ENCODE data around the gene CEP104.

- TF ChIP-seq POLR2A (IDR thresholded peaks at IDR 0.05; ENCODE audit: low read length) (no peak), JUN (IDR thresholded peaks at IDR 0.05) (no peak), CTCF (IDR thresholded peaks at IDR 0.05) (no peak), EP300 (IDR thresholded peaks at IDR 0.05) (no peak), NR3C1 (IDR thresholded peaks at IDR 0.05) (no peak), REST (IDR thresholded peaks at IDR 0.05) (no peak), RNF2 (IDR thresholded peaks at IDR 0.05; ENCODE audit: borderline replicate concordance, low read depth) (no peak), CHD2 (IDR thresholded peaks at IDR 0.05; ENCODE audit: low read length, partially characterized antibody) (no peak), FOSL2 (IDR thresholded peaks at IDR 0.05) (no peak), FOSL2 (CRISPR knock-in tag; IDR thresholded peaks at IDR 0.05) (no peak), RCOR1 (IDR thresholded peaks at IDR 0.05; ENCODE audit: low read depth, low read length) (no peak), HOXB13 (CRISPR knock-in tag; IDR thresholded peaks at IDR 0.05; ENCODE audit: low read depth) (no peak), RARB (CRISPR knock-in tag; IDR thresholded peaks at IDR 0.05) (no peak), JUNB (IDR thresholded peaks at IDR 0.05) (no peak)
- TF ChIP-seq, protein P1, sequence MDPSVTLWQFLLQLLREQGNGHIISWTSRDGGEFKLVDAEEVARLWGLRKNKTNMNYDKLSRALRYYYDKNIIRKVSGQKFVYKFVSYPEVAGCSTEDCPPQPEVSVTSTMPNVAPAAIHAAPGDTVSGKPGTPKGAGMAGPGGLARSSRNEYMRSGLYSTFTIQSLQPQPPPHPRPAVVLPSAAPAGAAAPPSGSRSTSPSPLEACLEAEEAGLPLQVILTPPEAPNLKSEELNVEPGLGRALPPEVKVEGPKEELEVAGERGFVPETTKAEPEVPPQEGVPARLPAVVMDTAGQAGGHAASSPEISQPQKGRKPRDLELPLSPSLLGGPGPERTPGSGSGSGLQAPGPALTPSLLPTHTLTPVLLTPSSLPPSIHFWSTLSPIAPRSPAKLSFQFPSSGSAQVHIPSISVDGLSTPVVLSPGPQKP (IDR thresholded peaks at IDR 0.05; ENCODE audit: low read depth, low read length) = no peak
These were observed 36.7 kb downstream of the CEP104 start for GRCh38 chr1:3820316-3820715.
